Right renal cortex interstitium (tissue), 3 donors: Measurements from ENCODE around the gene MCF2. TPM values are rescaled to one million over a fixed set of nuclear protein-coding genes. Genes with fewer than 3 reads are reported as not detected.
"Not testable (repeated sequence)": the region's sequence is repeated elsewhere in the genome, so short reads cannot be mapped to it uniquely, and the experiment has no call there.

Experiments
- DNase-seq, 3 donors: peaks; one replicate each; pipeline ENCODE4 v3.0.0-alpha.2; 2013; ENCODE audit warnings: low read depth in 3 of 3, low spot score in 2 of 3
- polyA plus RNA-seq, 3 donors: library from polyadenylated mRNA; unstranded; fragments of 120-200 nt; gene quantifications; one replicate each; pipeline ENCODE4 v1.2.1, GENCODE V29; 2013; ENCODE audit not compliant: insufficient read length in 3 of 3

The MCF2 gene, protein sequence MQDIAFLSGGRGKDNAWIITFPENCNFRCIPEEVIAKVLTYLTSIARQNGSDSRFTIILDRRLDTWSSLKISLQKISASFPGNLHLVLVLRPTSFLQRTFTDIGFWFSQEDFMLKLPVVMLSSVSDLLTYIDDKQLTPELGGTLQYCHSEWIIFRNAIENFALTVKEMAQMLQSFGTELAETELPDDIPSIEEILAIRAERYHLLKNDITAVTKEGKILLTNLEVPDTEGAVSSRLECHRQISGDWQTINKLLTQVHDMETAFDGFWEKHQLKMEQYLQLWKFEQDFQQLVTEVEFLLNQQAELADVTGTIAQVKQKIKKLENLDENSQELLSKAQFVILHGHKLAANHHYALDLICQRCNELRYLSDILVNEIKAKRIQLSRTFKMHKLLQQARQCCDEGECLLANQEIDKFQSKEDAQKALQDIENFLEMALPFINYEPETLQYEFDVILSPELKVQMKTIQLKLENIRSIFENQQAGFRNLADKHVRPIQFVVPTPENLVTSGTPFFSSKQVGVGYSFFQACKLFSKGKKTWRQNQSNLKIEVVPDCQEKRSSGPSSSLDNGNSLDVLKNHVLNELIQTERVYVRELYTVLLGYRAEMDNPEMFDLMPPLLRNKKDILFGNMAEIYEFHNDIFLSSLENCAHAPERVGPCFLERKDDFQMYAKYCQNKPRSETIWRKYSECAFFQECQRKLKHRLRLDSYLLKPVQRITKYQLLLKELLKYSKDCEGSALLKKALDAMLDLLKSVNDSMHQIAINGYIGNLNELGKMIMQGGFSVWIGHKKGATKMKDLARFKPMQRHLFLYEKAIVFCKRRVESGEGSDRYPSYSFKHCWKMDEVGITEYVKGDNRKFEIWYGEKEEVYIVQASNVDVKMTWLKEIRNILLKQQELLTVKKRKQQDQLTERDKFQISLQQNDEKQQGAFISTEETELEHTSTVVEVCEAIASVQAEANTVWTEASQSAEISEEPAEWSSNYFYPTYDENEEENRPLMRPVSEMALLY
- 1 to 10 TPM in 2 of 3 donors, under 1 TPM in 1; 0.69 to 1.5 (median 1.2) TPM for polyA plus RNA-seq

DNA sequence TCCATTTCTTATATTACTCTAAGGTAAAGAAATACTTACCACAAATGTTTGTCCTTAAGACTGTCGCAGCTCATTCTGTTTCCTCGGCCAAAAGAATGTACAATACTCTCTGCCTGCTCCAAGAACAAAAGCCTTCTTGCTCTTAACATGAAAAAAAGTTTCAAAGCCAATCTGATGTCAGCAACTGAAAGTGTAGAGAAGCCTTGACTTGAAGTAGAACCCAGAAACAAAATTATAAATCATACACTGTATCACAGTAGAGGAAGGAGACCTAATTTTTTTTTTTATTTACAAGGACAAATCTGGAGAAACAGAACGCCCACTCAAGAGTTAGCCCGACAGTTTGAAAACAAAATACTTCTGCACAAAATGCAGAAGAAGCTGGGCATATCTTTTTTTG is at the start of gene MCF2:
MCF2 (minus strand) TSS at position 101 of the 400 bp plus-strand sequence. CDS start 56,423 bp downstream, outside the sequence.
- DNase-seq: no peak

DNA sequence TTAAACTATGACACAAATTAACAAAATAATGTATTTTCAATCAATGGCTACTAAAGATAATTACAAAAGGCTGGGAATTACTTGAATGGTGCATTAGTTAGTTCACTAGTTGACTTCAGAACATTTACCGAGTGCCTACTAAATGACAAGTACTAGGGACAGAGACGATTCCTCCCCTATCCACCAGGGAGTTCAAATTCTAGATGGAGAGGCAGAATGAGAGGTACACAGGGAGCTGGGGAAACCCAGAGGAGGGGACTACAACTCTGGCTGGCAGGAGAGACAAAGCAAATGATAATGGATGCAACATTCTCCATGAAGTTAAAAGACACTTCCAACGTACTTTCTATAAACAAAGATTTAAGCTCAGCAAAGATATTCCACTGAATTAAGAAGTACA is 43.1 kb upstream of the MCF2 start:
- DNase-seq: no peak

DNA sequence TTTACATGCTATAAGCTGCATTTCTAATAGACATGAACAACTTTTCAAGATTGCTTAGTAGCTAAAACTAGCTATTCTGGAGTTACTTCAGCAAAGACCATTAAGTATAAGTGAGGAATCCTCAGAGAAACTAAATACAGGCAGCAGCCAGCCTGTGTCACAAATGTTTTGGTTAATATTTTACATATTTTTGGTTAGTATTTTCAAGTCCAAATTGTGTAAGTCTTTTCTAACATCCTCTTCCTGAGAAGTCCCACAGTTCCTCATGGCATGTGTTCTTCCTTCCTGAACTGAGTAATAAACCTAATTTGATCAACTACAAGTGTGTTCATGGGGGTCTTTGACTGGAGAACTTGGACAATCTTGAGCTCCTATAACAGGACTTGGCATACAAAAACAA is 42.4 kb upstream of the MCF2 start:
- DNase-seq: no peak

DNA sequence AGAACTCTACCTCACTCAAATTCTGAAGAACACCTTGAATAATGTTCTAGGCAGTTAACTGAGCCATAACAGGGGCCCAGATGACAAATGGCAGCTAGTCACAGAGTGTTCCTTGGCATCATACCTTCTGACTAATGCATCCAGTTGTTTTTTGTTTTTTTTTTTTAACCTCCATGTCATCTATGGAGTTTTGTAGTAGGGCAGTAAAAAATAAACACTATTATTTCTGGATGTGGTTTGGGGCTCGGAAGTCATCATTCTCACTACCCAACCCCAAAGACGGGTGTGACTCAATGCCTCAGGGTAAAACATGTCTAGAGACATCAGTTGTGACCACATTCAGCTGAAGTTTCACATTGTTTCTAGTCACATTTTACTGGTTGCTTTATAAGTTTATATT is 31.2 kb upstream of the MCF2 start:
- DNase-seq: no peak

GRCh38 chrX:139738581-139738980 is 30.6 kb upstream of the MCF2 start:
- no peak for DNase-seq

GRCh38 chrX:139736151-139736550 is 28.2 kb upstream of the MCF2 start:
- no peak for DNase-seq

GRCh38 chrX:139734996-139735395 is 27.0 kb upstream of the MCF2 start:
- no peak for DNase-seq

- DNase-seq: no peak
These were observed 17.8 kb upstream of the MCF2 start for GRCh38 chrX:139725720-139726119.

- DNase-seq: no peak
These were observed 16.7 kb upstream of the MCF2 start for GRCh38 chrX:139724626-139725025.

- DNase-seq: no peak
These were observed 13.0 kb upstream of the MCF2 start for GRCh38 chrX:139720979-139721378.

- DNase-seq: no peak
These were observed 12.2 kb upstream of the MCF2 start for GRCh38 chrX:139720136-139720535.

GRCh38 chrX:139702658-139703057 is 5.3 kb downstream of the MCF2 start:
- no peak for DNase-seq

DNA sequence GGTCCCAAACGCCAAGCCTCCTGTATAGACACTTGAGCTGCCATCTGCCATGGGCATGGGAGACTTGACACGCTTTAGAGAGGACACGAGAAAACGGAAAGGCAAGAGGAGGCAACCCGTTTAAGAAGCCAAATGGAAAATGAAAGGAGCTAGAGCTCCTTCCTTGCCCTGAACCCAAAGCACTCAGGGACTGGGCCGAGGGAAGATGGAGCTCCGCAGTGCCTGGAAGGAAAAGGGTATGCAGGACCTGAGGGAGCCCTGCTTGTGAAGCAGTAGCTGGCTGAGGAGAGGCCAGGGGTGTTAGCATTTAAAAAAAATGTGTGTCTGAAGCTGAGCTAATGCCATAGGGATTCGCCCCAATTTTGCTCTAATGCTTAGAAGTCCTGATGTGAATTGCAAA is 15.1 kb downstream of the MCF2 start:
- DNase-seq: no peak

GRCh38 chrX:139692506-139692849 is 15.5 kb downstream of the MCF2 start:
- DNase-seq: no peak

- no peak for DNase-seq
These were observed 16.0 kb downstream of the MCF2 start for GRCh38 chrX:139691843-139692505.

DNA sequence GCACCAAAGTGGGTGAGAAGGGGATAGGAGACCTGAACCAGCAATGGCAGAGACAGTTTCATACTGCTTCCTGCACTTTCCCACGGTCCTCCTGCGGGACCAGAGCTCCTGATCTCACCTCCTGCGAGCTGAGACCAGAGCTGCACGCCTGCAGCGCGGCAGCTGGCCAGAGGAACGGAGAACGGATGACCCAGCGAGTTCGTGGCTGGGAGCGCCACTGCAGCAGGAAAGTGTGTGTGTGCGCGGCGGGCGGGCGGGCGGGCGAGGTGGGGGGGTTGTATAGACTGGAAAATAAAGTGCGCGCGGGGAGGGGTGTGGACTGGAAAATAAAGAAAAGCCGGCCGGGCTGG is 16.5 kb downstream of the MCF2 start:
- no peak for DNase-seq

DNA sequence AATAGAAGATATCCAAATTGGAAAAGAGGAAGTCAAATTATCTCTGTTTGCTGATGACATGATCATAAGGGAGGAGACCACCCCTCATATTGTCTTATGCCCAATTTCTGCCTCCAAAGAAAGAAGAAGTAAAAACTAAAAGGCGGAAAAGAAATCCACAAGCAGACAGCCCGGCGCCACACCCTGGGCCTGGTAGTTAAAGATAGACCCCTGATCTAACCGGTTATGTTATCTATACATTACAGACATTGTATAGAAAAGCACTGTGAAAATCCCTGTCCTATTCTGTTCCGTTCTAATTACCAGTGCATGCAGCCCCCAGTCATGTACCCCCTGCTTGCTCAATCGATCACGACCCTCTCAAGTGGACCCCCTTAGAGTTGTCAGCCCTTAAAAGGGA is 22.8 kb downstream of the MCF2 start:
- not testable (repeated sequence) for DNase-seq

DNA sequence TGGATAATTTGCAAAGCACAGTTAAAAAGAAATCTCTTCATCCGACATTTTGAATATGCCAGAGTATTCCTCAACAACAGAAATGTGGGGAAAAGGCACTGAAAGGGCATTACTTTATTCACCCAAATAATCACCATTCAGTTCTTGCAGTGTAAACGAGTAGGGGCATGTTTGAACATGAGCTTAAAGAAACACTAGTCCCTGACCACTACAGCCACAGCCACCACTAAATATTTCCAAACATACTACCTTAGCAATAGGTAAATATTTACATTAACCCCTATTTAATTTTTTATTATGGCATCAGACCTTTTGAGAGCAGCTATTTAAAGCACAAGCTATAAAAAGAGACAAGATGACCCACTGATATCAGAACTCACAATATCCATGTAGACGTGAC is 27.6 kb downstream of the MCF2 start:
- DNase-seq: no peak

GRCh38 chrX:139647597-139647996 is 60.4 kb downstream of the MCF2 start:
- no peak for DNase-seq

DNA sequence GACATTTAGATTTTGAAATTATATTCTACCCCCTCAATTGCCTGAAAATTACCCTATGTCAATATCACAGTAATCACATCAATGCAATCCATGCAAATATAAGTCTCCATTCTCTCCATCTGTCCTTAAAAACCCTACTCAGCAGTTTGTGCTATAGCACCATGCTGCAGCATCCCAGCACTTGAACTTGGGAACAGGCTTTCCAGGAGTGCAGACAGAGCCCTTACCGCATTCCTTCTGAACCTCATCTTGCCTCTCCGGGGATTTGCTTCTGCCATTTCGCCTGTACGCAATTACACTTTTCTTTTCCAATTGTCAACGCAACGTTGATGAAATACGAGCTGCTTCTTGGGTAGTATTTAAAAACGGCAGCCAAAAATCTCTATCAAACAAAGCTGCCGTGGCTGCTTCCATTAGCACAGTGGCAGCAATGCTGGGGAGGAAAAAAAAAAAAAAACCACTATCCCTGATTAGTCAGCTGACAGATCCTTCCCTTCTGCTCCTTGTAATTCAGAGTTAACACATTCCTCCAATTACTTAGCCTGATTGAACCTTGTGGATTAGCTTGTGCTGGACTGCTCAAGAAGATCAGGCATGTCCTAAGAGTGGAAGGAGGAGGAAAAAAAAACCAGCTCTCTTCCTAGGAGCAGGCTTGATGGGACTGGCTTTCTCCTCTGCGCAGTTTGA is 65.6 kb downstream of the MCF2 start:
- DNase-seq: no peak

DNA sequence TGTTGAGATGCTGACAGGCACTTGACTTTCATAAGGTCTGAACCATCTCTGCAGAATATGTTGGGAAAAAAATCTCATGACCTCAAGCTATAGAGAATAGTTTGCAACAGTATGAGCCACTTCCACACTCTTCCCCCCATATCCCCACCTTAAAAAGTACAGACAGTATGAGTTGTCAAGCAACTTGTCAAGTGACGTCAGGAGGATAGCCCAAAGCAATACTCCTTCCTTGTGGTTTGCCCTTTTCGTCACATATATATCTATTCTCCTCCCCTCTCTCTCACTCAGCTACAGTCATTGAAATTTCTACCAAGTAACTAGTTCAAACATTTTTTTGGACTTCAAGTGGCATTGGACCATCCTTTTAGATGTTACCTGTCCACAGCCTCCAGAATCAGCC is 67.7 kb downstream of the MCF2 start:
- DNase-seq: no peak
